ENCODE measurements around the gene RPTOR. TPM values are rescaled to one million over a fixed set of nuclear protein-coding genes. Genes with fewer than 3 reads are reported as not detected.
"Not testable (repeated sequence)": the region's sequence is repeated elsewhere in the genome, so short reads cannot be mapped to it uniquely, and the experiment has no call there.

Gene RPTOR
- total and polyA plus RNA-seq, 2 donors = 8.1 to 10.3 TPM

DNA sequence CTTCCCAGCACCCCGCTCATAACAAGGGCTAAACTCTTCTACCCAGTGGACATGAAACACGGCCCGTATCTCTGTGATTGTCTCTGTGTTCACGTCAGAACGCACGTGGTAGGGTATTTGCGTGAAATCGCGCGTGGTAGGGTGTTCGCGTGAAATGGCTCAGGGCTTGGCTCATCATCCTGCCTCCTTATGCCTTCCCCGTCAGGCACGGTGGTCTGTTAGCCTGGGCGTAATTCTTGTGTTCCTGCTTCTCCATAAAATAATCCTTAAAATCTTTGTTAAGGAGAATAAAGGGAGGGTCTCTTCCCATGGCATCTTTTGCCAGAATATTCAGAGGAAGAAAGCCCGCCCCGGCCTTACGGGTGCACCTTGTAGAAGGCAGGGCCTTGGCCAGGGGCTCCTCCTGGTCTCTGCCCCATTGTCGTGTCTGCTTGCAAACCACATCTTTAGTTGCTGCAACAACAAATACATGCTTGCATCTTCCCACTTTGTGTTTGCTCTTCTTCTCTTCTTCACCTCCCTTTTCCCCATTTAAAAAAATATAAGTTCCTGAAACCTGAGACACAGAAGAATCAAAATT lies 330.3 kb downstream of the RPTOR start:
- Histone ChIP-seq H3K36me3 (ENCODE audit: control insufficient read depth in 2 of 2, insufficient read depth in 2 of 2, low read length in 1 of 2) (peaks cover 27 to 33% of the 10 kb centered on the region in 2 donors), H3K27ac (ENCODE audit: low read depth in 1 of 2, low read length in 1 of 2) (no peak overlapping the region), H3K4me1 (ENCODE audit: control insufficient read depth in 2 of 2, insufficient read depth in 2 of 2, low read length in 2 of 2) (peaks cover 30 to 57% of the 10 kb centered on the region in 2 donors), H3K9me3 (ENCODE audit: control insufficient read depth in 2 of 2, insufficient read depth in 1 of 2, low read length in 1 of 2) (no peaks in the 10 kb centered on the region), H3K4me3 (ENCODE audit: low read length in 2 of 2) (no peak overlapping the region), H3K27me3 (ENCODE audit: control insufficient read depth in 2 of 2, insufficient read depth in 1 of 2, low read length in 1 of 2) (no peaks in the 10 kb centered on the region)
- DNase-seq (ENCODE audit: low read depth in 6 of 9, low spot score in 9 of 9) = no peak
- 94% methylated on average over 19 of the region's 19 CpGs for WGBS

DNA sequence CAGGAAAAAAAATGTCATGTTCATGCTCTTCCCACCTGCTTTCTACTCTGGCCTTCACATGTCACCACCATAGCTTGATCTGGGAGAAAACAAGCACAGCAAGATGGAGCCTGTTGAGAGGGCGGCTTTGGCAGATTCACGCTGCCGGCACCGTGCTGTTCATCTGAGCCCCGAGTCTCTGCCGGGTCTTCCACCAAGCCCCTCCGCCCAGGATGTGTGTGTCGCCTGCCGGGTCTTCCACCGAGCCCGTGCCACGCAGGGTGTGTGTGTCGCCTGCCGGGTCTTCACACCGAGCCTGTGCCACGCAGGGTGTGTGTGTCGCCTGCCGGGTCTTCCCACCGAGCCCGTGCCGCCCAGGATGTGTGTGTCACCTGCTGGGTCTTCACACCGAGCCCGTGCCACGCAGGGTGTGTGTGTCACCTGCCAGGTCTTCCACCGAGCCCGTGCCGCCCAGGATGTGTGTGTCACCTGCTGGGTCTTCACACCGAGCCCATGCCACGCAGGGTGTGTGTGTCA lies 330.9 kb downstream of the RPTOR start:
- peaks cover 27 to 51% of the 10 kb centered on the region in 2 donors for H3K4me1 ChIP-seq (ENCODE audit: control insufficient read depth in 2 of 2, insufficient read depth in 2 of 2, low read length in 2 of 2)
- 98% methylated on average over 27 of the region's 29 CpGs for WGBS

DNA sequence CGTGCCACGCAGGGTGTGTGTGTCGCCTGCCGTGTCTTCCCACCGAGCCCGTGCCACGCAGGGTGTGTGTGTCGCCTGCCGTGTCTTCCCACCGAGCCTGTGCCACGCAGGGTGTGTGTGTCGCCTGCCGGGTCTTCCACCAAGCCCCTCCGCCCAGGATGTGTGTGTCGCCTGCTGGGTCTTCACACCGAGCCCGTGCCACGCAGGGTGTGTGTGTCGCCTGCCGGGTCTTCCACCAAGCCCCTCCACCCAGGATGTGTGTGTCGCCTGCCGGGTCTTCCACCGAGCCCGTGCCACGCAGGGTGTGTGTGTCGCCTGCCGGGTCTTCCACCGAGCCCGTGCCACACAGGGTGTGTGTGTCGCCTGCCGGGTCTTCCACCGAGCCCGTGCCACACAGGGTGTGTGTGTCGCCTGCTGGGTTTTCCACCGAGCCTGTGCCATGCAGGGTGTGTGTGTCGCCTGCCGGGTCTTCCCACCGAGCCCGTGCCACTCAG lies 331.9 kb downstream of the RPTOR start:
- 95% methylated on average over 35 of the region's 39 CpGs for WGBS
- peaks cover 17 to 43% of the 10 kb centered on the region in 2 donors for H3K4me1 ChIP-seq (ENCODE audit: control insufficient read depth in 2 of 2, insufficient read depth in 2 of 2, low read length in 2 of 2)
- not testable (repeated sequence) for H3K27ac ChIP-seq (ENCODE audit: low read depth in 1 of 2, low read length in 1 of 2); H3K4me3 ChIP-seq (ENCODE audit: low read length in 2 of 2); DNase-seq (ENCODE audit: low read depth in 6 of 9, low spot score in 9 of 9); H3K9me3 ChIP-seq (ENCODE audit: control insufficient read depth in 2 of 2, insufficient read depth in 1 of 2, low read length in 1 of 2); H3K27me3 ChIP-seq (ENCODE audit: control insufficient read depth in 2 of 2, insufficient read depth in 1 of 2, low read length in 1 of 2)
- H3K36me3 ChIP-seq (ENCODE audit: control insufficient read depth in 2 of 2, insufficient read depth in 2 of 2, low read length in 1 of 2) = peaks cover 38 to 45% of the 10 kb centered on the region in 2 donors

More for the DNA sequence above, 330.9 kb downstream of the RPTOR start:
- peaks cover 33 to 39% of the 10 kb centered on the region in 2 donors for H3K36me3 ChIP-seq (ENCODE audit: control insufficient read depth in 2 of 2, insufficient read depth in 2 of 2, low read length in 1 of 2)
- not testable (repeated sequence) for H3K4me3 ChIP-seq (ENCODE audit: low read length in 2 of 2); DNase-seq (ENCODE audit: low read depth in 6 of 9, low spot score in 9 of 9); H3K27me3 ChIP-seq (ENCODE audit: control insufficient read depth in 2 of 2, insufficient read depth in 1 of 2, low read length in 1 of 2); H3K9me3 ChIP-seq (ENCODE audit: control insufficient read depth in 2 of 2, insufficient read depth in 1 of 2, low read length in 1 of 2); H3K27ac ChIP-seq (ENCODE audit: low read depth in 1 of 2, low read length in 1 of 2)

DNA sequence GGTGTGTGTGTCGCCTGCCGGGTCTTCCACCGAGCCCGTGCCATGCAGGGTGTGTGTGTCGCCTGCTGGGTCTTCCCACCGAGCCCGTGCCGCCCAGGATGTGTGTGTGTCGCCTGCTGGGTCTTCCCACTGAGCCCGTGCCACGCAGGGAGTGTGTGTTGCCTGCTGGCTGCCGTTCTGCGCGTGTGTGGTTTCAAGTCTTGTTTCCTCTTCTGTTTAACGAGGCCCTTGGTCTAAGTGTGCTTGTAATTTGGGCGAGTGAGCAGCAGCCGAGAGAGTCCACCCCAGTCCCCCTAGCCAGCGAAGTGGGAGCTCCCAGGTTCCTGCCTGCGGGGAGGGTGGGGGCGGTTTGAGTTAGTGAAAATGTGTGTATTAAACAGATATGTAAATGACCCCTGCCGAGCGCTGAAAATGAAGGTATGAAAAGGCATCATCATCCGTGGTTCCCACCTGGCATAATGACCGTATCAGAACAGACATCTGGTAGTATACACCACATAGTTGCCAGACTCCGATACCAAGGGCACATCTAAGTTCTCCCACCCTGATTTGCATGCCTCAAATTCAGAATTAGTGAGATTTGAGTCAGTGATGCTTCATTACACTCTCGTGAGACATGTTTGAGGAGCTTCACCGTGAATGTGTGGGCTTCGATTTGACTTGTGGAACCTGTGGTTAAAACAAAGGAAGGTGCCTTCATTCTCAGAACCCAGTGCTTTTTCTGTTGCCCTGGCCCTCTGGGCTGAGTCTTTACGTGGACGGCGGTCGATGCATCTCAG lies 332.5 kb downstream of the RPTOR start:
- Histone ChIP-seq H3K27ac (ENCODE audit: low read depth in 1 of 2, low read length in 1 of 2) (no peak overlapping the region), H3K27me3 (ENCODE audit: control insufficient read depth in 2 of 2, insufficient read depth in 1 of 2, low read length in 1 of 2) (no peaks in the 10 kb centered on the region), H3K9me3 (ENCODE audit: control insufficient read depth in 2 of 2, insufficient read depth in 1 of 2, low read length in 1 of 2) (no peaks in the 10 kb centered on the region), H3K4me1 (ENCODE audit: control insufficient read depth in 2 of 2, insufficient read depth in 2 of 2, low read length in 2 of 2) (peaks cover 11 to 36% of the 10 kb centered on the region in 2 donors), H3K36me3 (ENCODE audit: control insufficient read depth in 2 of 2, insufficient read depth in 2 of 2, low read length in 1 of 2) (peaks cover 43 to 46% of the 10 kb centered on the region in 2 donors), H3K4me3 (ENCODE audit: low read length in 2 of 2) (no peak overlapping the region)
- no peak for DNase-seq (ENCODE audit: low read depth in 6 of 9, low spot score in 9 of 9)
- WGBS = 32% methylated on average over 32 of the region's 32 CpGs

DNA sequence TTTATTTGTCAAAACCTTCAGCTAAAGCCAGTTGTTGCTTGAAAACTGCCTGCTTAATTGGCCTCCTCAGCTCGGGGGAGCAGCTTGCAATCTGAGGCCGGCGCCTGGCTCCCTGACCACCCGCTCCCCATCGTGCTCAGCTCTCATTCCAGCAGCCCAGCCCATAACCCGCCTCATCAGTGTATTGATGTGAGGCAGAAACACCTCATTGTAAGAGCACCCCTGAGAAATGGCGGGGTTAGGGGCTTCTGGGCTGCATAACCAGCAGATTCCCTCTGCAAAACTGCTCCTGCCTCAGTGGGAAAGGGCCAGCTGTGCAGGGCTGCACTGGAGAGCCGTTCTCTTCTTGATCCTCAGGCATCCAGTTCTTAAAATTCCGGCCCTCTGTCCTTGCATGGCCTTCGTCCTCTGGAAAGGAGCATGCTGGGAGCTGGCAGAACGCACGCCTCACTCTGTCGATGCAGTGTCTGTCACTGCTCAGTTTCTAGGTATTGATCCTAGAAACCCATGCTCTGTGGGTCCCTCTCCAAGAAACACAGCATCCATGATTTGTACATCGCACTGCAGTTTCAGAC lies 333.2 kb downstream of the RPTOR start:
- Histone ChIP-seq H3K27ac (ENCODE audit: low read depth in 1 of 2, low read length in 1 of 2) (no peak overlapping the region), H3K36me3 (ENCODE audit: control insufficient read depth in 2 of 2, insufficient read depth in 2 of 2, low read length in 1 of 2) (peaks cover 48 to 50% of the 10 kb centered on the region in 2 donors), H3K9me3 (ENCODE audit: control insufficient read depth in 2 of 2, insufficient read depth in 1 of 2, low read length in 1 of 2) (no peaks in the 10 kb centered on the region), H3K27me3 (ENCODE audit: control insufficient read depth in 2 of 2, insufficient read depth in 1 of 2, low read length in 1 of 2) (no peaks in the 10 kb centered on the region), H3K4me3 (ENCODE audit: low read length in 2 of 2) (no peak overlapping the region), H3K4me1 (ENCODE audit: control insufficient read depth in 2 of 2, insufficient read depth in 2 of 2, low read length in 2 of 2) (peaks cover 5 to 30% of the 10 kb centered on the region in 2 donors)
- DNase-seq (ENCODE audit: low read depth in 6 of 9, low spot score in 9 of 9) = no peak
- 92% methylated on average over 14 of the region's 14 CpGs for whole genome bisulfite sequencing

DNA sequence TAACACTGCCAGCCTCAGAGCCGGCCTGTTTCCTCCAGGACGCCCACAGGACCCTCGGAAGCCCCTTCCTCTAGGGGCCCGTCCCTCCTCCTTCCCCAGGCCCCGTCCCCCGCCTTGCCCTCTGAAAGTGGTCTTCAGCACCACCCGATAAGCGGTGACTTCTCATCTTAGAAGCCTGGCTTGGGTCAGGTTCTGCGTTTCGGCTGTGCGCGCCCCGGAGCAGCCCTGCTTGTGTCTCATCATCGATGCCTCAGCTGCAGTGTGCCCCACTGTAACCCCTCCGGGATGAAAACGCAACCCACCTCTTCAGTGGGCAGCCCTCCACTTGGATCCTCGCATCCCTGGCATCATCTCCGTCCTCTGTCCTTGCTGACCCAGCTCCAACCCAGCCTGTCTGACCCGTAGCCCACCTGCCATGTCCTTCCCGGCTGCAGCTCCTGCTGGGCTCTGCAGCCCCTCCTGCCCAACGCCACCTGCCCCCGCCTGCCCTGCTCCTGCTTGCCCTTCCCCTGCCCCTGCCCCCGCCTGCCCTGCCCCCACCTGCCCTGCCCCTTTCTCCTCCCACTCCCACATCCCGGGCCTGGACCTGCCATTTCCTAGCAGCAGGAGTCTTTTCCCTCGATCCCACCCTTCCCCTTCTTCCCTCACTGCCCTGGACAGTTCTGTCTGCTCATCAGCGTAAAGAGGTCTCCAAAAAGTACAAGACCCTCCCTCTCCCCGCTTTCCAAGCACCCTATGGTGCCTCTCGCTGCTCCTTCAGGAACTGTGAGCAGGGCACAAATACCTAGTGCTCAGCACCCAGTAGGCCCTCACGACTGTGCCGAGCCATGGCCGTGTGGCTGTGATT lies 334.5 kb downstream of the RPTOR start:
- WGBS = 98% methylated on average over 31 of the region's 31 CpGs
- DNase-seq (ENCODE audit: low read depth in 6 of 9, low spot score in 9 of 9) = no peak
- no peaks in the 10 kb centered on the region for H3K27me3 ChIP-seq (ENCODE audit: control insufficient read depth in 2 of 2, insufficient read depth in 1 of 2, low read length in 1 of 2)
- H3K4me3 ChIP-seq (ENCODE audit: low read length in 2 of 2) = no peak overlapping the region
- H3K36me3 ChIP-seq (ENCODE audit: control insufficient read depth in 2 of 2, insufficient read depth in 2 of 2, low read length in 1 of 2) = peaks cover 55 to 57% of the 10 kb centered on the region in 2 donors
- peaks cover 0 to 20% of the 10 kb centered on the region in 2 donors for H3K4me1 ChIP-seq (ENCODE audit: control insufficient read depth in 2 of 2, insufficient read depth in 2 of 2, low read length in 2 of 2)
- H3K9me3 ChIP-seq (ENCODE audit: control insufficient read depth in 2 of 2, insufficient read depth in 1 of 2, low read length in 1 of 2) = no peaks in the 10 kb centered on the region
- no peak overlapping the region for H3K27ac ChIP-seq (ENCODE audit: low read depth in 1 of 2, low read length in 1 of 2)

DNA sequence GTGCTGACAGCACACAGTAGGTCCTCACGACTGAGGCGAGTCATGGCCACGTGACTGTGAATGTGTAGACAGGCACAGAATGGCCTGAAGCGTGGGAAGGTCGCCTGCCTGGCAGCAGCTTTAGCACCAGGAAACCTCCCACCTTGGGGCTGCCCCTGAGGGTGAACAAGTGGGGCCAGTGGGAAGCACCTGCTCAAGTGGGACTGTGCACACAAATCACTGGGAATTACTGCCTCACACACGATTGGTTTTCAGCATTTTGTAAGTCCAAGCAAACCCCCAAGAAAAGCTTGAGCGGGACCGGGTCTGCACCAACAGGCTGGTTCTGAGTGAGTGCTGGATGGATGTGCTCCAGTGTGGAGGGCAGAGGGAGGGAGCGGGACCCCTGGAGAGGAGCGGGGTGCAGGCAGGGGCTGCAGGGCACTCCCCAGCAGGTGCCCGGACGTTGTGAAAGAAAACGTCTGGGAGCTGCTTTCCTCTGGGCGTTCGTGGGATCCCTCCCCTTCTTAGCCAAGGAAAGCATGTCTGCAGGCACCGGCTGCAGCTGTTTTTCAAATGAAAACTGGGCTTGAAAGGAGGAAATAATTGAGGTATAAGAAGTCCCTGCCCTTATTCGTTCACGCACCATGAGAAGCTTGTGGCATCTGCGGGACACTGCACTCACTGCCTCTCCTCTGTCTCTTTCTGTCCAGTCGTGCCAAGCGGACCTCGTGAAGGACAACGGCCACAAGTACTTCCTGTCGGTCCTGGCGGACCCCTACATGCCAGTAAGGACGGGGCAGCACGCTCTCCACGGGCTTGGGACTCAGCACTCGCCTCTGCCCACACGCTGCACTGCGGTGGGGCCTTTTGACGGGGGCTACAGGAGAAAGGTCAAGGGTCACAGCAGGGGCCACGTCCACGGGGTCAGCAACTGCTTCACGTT lies 335.3 kb downstream of the RPTOR start:
- Histone ChIP-seq H3K27ac (ENCODE audit: low read depth in 1 of 2, low read length in 1 of 2) (no peak overlapping the region), H3K4me3 (ENCODE audit: low read length in 2 of 2) (no peak overlapping the region), H3K4me1 (ENCODE audit: control insufficient read depth in 2 of 2, insufficient read depth in 2 of 2, low read length in 2 of 2) (peaks cover 0 to 18% of the 10 kb centered on the region in 2 donors), H3K36me3 (ENCODE audit: control insufficient read depth in 2 of 2, insufficient read depth in 2 of 2, low read length in 1 of 2) (peaks cover 57 to 61% of the 10 kb centered on the region in 2 donors), H3K9me3 (ENCODE audit: control insufficient read depth in 2 of 2, insufficient read depth in 1 of 2, low read length in 1 of 2) (no peaks in the 10 kb centered on the region), H3K27me3 (ENCODE audit: control insufficient read depth in 2 of 2, insufficient read depth in 1 of 2, low read length in 1 of 2) (no peaks in the 10 kb centered on the region)
- 89% methylated on average over 35 of the region's 35 CpGs for WGBS
- DNase-seq (ENCODE audit: low read depth in 6 of 9, low spot score in 9 of 9) = no peak

DNA sequence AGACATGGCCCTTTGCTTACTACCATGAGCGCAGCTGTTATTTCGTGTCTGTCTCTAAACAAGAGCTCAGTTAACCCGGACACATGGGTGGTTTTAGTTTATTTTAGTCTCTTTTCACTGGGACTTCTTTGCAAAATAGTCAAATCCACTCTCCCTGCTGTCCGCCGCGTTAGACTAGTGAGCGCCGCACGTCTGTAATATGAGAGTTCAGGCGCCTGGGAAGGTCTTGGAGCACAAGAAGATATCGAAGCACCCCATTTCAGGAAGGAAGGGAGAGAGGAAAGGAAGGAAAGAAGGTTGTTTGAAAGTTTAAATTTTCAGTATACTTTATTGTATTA lies 336.0 kb downstream of the RPTOR start:
- Histone ChIP-seq H3K4me3 (ENCODE audit: low read length in 2 of 2) (no peak overlapping the region), H3K9me3 (ENCODE audit: control insufficient read depth in 2 of 2, insufficient read depth in 1 of 2, low read length in 1 of 2) (no peaks in the 10 kb centered on the region), H3K4me1 (ENCODE audit: control insufficient read depth in 2 of 2, insufficient read depth in 2 of 2, low read length in 2 of 2) (peaks cover 0 to 16% of the 10 kb centered on the region in 2 donors), H3K36me3 (ENCODE audit: control insufficient read depth in 2 of 2, insufficient read depth in 2 of 2, low read length in 1 of 2) (peaks cover 56 to 63% of the 10 kb centered on the region in 2 donors), H3K27ac (ENCODE audit: low read depth in 1 of 2, low read length in 1 of 2) (no peak overlapping the region), H3K27me3 (ENCODE audit: control insufficient read depth in 2 of 2, insufficient read depth in 1 of 2, low read length in 1 of 2) (no peaks in the 10 kb centered on the region)
- WGBS = 94% methylated on average over 11 of the region's 11 CpGs
- DNase-seq (ENCODE audit: low read depth in 6 of 9, low spot score in 9 of 9) = no peak

All from thymus (tissue), 11 donors.